ENCODE results near the gene ID4. TPM values are rescaled to one million over a fixed set of nuclear protein-coding genes. Genes with fewer than 3 reads are reported as not detected.

The ID4 gene
- total and polyA plus RNA-seq, 2 of the 4 experiments (the other 2 are of a cell fraction), result 3.0 to 3.6 TPM

DNA sequence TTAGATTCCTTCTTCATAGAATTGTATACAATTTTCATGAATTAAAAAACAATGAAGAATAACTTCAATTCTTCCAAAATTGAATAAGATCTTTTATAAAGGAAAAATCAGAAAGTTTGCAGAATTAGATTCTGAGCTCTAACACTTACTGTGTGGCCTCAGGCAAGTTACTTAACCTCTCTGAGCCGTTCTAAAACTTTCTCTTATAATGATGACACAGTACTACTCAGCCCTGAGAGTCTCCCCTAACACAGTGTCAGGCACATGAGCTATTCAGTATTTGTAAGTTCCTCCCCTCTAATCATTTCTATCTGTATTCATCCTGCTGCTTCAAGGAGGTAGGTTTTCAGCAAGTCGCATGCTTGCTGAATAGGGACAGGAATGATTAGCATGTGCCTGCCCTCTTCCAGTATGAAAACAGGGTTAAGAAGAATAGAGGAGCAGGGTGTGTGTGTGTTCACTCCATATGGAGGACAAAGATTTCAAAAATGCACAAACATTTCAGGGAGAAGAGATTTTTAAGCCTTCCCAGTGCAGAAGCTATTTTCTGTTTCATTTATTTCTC lies 11.4 kb downstream of the ID4 start:
- ATAC-seq (ENCODE audit: low read depth) (no peak), DNase-seq (no peak)
- Histone ChIP-seq H2AK5ac (ENCODE audit: low read depth, low read length) (no peak overlapping the region), H3K14ac (replicated peaks; ENCODE audit: low read depth, low read length) (no peak overlapping the region), H3K9ac (ENCODE audit: low read depth, low read length) (no peak overlapping the region), H3K36me3 (ENCODE audit: control insufficient read depth, insufficient read depth, low read length) (no peaks in the 10 kb centered on the region), H3K27me3 (ENCODE audit: control insufficient read depth, insufficient read depth, low read length) (no peaks in the 10 kb centered on the region), H4K8ac (ENCODE audit: low read depth in 2 of 2, low read length in 2 of 2) (no peak overlapping the region), H3K56ac (ENCODE audit: extremely low read depth, insufficient read depth, low read length) (no peak overlapping the region), H2AFZ (replicated peaks; ENCODE audit: low read length, poor library complexity) (no peak overlapping the region), H2BK15ac (ENCODE audit: low read depth, low read length) (no peak overlapping the region), H3K4me2 (ENCODE audit: low read depth, low read length) (no peak overlapping the region), H3K4me1 (ENCODE audit: control insufficient read depth, insufficient read depth, low read length) (peaks cover 8% of the 10 kb centered on the region), H2AK9ac (replicated peaks; ENCODE audit: low read depth, low read length, poor library complexity) (no peak overlapping the region), H3K4me3 (ENCODE audit: insufficient read depth, low read depth, low read length) (no peak overlapping the region), H2BK20ac (ENCODE audit: low read depth, low read length) (no peak overlapping the region), H3K9me1 (ENCODE audit: insufficient read depth, low read length) (peaks cover 6% of the 10 kb centered on the region; the same call in 1 of the 2 replicates), H4K20me1 (ENCODE audit: insufficient read depth, low read length) (no peaks in the 10 kb centered on the region), H3K4ac (ENCODE audit: low read depth, low read length) (no peak overlapping the region), H2BK5ac (ENCODE audit: low read depth, low read length, poor library complexity, severe bottlenecking) (no peak overlapping the region), H4K91ac (ENCODE audit: insufficient read depth, low read depth, low read length) (no peak overlapping the region), H3K79me1 (ENCODE audit: low read depth in 1 of 2, low read length in 2 of 2) (no peaks in the 10 kb centered on the region), H3K23ac (ENCODE audit: low read depth, low read length) (no peak overlapping the region), H4K5ac (ENCODE audit: low read depth, low read length) (no peak overlapping the region), H3K18ac (ENCODE audit: low read depth, low read length) (no peak overlapping the region), H3K27ac (ENCODE audit: insufficient read depth, low read length) (no peak overlapping the region), H3K9me3 (ENCODE audit: control insufficient read depth, insufficient read depth, low read length) (no peaks in the 10 kb centered on the region), H2BK120ac (ENCODE audit: low read depth, low read length) (no peak overlapping the region)
- dilution Hi-C loops (cut with HindIII; ENCODE audit: low sequenced_read_pairs, unreplicated experiment), result no loop called here
- ChIA-PET POLR2A (ENCODE audit: unreplicated experiment) (no interaction called here), CTCF (interaction anchor here (1.3 kb wide), 1 partner anchor 9 kb away, joined by 5 read pairs; no protein-coding TSS in a partner anchor)
- TF ChIP-seq, protein P1, sequence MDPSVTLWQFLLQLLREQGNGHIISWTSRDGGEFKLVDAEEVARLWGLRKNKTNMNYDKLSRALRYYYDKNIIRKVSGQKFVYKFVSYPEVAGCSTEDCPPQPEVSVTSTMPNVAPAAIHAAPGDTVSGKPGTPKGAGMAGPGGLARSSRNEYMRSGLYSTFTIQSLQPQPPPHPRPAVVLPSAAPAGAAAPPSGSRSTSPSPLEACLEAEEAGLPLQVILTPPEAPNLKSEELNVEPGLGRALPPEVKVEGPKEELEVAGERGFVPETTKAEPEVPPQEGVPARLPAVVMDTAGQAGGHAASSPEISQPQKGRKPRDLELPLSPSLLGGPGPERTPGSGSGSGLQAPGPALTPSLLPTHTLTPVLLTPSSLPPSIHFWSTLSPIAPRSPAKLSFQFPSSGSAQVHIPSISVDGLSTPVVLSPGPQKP (IDR thresholded peaks at IDR 0.05; ENCODE audit: borderline replicate concordance, low read depth, low read length), result no peak
- TF ChIP-seq MAZ (IDR thresholded peaks at IDR 0.05; ENCODE audit: borderline replicate concordance, low read depth, low read length) (no peak), FOS (IDR thresholded peaks at IDR 0.05; ENCODE audit: low read depth, low read length) (no peak), CEBPB (IDR thresholded peaks at IDR 0.05; ENCODE audit: low read depth, low read length) (no peak), SMC3 (IDR thresholded peaks at IDR 0.05; ENCODE audit: low read depth, low read length) (no peak), MAFK (IDR thresholded peaks at IDR 0.05; ENCODE audit: low read depth, low read length) (no peak), RCOR1 (IDR thresholded peaks at IDR 0.05; ENCODE audit: insufficient replicate concordance, low read length) (no peak), CHD1 (IDR thresholded peaks at IDR 0.05; ENCODE audit: low read depth, low read length) (no peak), RFX5 (IDR thresholded peaks at IDR 0.05; ENCODE audit: low read depth, low read length) (no peak), BHLHE40 (IDR thresholded peaks at IDR 0.05; ENCODE audit: low read depth, low read length) (no peak), NFE2L2 (IDR thresholded peaks at IDR 0.05; ENCODE audit: low read depth, low read length) (no peak), POLR2A (IDR thresholded peaks at IDR 0.05; ENCODE audit: low read depth, low read length) (no peak), RAD21 (IDR thresholded peaks at IDR 0.05; ENCODE audit: low read length) (no peak), MXI1 (IDR thresholded peaks at IDR 0.05; ENCODE audit: borderline replicate concordance, low read depth, low read length) (no peak)
- TF ChIP-seq, protein P2, sequence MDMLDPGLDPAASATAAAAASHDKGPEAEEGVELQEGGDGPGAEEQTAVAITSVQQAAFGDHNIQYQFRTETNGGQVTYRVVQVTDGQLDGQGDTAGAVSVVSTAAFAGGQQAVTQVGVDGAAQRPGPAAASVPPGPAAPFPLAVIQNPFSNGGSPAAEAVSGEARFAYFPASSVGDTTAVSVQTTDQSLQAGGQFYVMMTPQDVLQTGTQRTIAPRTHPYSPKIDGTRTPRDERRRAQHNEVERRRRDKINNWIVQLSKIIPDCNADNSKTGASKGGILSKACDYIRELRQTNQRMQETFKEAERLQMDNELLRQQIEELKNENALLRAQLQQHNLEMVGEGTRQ (IDR thresholded peaks at IDR 0.05; ENCODE audit: low read depth, low read length), result no peak
- TF ChIP-seq, protein P3, sequence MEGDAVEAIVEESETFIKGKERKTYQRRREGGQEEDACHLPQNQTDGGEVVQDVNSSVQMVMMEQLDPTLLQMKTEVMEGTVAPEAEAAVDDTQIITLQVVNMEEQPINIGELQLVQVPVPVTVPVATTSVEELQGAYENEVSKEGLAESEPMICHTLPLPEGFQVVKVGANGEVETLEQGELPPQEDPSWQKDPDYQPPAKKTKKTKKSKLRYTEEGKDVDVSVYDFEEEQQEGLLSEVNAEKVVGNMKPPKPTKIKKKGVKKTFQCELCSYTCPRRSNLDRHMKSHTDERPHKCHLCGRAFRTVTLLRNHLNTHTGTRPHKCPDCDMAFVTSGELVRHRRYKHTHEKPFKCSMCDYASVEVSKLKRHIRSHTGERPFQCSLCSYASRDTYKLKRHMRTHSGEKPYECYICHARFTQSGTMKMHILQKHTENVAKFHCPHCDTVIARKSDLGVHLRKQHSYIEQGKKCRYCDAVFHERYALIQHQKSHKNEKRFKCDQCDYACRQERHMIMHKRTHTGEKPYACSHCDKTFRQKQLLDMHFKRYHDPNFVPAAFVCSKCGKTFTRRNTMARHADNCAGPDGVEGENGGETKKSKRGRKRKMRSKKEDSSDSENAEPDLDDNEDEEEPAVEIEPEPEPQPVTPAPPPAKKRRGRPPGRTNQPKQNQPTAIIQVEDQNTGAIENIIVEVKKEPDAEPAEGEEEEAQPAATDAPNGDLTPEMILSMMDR (conservative IDR thresholded peaks at IDR 0.05; ENCODE audit: low read depth, low read length), result no peak
- no CpG with 5 or more reads among the region's 2 CpGs for WGBS, 2 experiments (ENCODE audit: extremely low coverage in 2 of 2, insufficient read length in 1 of 2)
- in situ Hi-C loops (cut with MboI; ENCODE audit: low sequenced_read_pairs), result no loop called here
- intact Hi-C loops (cut with micrococcal nuclease), result no loop called here
- no TSS peak for BruUV-seq (replicated peaks)
